ENCODE measurements around the gene SIGMAR1.

The SIGMAR1 gene

DNA sequence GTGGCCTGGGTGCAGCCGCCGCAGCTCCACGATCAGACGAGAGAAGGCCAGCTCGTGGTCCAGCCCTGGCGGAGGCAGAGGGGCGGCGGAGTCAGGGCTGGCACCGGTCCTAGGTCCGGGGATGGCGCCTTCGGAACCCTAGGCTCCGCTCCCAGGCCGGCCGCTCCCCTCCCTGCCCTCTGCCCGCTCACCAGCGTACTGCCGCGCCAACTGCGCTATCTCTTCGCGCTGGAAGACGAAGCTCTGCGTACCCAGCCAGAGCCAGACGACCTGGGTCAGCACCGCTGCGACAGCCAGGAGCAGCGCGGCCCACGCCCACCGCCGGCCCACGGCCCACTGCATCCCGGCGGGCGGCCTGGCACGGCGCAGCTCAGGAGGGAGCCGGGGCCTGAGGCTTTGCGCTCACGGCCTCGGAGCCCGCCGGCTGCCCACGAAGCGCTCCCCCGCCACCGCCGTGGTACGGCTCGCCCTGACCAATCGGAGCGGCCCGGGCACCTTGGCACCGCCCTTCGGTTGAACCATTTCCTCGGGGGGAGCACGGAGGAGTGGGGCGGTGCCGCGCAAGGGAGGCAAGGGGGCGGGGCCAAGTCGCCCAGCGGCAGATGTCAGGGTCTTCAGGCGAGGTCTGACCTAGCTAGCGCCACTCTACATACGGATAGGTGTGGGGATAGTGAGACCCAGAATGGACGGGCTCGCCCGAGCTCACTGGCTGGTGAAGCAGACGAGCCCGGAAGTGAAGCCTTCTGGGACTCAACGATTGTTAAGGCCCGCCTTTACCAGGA lies at the start of gene SIGMAR1:
Gene SIGMAR1 (minus strand): TSS at position 432 of the 782 bp plus-strand sequence. CDS start 90 bp downstream, at position 342.
- no peak for FAIRE-seq

DNA sequence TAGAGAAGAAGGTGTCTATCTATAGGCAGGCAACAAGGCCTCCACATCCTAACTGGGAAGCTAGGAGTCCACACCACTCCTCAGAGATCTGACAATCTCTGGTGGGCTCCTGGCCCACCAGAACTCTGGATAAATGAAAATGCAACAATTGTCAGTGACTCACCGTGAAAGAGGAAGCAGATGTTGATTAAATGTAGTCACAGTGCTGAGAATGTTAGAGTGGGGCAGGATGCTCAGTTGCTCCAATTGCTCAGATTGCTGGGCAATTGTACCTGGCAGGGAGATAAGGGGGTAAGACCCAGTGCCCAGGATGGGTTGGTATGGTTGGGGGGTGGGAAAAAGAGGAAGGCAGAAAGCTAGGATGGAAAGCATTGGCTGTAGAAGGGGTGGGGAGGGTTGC lies 49.1 kb upstream of the SIGMAR1 start:
- FAIRE-seq: no peak

DNA sequence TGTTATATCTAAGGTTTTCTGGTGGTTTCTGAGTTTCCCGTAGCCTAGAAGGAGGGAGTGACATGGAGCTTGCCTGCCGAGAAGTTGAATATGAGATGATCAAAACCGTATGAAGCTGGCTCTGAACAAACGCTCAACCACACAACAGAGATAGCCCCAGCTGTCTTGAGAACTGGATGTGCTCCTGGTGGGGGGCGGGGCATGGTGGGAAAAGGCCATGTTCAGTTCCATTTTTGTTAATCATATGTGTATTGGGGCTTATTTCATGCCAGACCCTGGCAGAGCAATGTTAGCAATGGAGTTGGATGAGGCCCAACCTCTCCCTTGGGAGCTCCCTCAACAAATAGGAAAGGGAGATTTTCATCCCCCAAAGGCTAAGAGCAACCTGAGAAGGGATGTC lies 48.6 kb upstream of the SIGMAR1 start:
- no peak for FAIRE-seq

DNA sequence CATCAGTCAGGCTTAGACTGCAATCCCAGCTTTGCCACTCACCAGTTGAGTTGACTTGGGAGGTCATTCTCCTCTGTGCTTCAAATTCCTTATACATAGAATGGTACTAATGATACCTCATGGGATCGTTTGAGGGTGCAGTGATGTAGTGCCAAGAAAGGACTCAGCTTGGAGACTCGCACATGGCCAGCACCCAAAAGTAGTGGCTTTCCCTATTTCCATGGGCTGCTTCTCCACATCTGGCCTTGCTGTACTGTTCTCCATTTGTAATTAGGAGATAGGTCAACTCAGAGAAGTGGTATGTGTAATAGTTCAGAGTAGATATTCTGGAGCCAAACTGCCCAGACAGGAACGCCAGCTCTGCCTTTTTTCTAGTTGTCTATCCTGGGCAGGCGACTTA lies 48.0 kb upstream of the SIGMAR1 start:
- no peak for FAIRE-seq

DNA sequence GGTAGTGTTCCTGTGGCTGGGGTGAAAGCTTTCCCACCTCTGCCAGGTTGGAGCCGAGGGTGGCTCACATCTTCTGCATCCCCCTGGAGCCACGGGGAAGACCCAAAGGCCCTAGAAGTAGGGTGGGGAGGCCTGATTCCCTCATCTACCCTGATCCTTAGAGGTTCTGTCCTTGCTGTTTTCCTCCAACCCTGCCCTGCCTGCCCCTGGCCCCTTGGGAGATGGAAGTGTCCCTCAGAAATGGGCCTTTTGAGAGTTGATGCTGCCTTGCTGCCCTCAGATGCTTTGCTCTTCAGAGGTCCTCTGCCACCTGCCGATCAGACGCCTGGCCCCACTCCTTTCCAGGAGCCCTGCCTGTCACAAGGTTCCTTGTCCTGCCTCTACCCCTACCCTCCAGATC lies 47.2 kb upstream of the SIGMAR1 start:
- FAIRE-seq: no peak

DNA sequence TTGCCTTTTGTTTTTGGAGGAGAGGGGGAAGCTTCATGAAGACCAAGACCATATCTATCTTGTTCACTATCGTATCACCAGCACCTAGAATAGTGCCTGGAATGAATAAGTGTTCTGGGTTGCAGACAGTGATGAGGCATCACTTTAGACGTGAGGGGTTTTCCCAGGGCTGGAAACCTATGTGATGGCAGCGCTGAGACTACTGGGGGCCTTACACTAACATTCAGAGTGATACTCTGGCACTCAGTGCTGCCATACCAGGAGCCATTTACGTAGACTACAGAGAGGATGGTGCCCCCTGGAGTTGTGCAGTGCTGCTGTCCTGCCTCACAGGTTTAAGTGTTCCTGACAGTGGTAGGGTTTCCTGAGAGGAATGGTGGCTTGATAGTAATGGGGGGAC lies 46.6 kb upstream of the SIGMAR1 start:
- no peak for FAIRE-seq

DNA sequence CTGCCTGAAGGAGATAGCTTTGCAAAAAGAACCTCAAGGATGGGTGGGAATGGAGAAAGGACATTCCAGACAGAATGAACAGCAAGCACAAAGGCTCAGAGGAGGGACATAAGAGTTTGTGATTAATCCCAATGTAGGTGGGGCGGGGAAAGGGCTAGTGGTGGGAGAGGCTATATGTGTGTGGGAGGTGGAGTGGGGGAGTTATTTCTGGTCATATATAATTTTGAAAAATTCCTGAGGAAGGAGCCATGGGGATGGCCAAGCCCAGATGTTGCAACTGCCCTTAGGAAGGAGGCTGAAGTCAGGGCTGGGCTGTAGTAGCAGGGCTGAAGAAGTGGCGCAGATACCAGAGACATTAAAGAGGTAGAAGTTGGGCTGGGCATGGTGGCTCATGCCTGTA lies 38.3 kb upstream of the SIGMAR1 start:
- no peak for FAIRE-seq

DNA sequence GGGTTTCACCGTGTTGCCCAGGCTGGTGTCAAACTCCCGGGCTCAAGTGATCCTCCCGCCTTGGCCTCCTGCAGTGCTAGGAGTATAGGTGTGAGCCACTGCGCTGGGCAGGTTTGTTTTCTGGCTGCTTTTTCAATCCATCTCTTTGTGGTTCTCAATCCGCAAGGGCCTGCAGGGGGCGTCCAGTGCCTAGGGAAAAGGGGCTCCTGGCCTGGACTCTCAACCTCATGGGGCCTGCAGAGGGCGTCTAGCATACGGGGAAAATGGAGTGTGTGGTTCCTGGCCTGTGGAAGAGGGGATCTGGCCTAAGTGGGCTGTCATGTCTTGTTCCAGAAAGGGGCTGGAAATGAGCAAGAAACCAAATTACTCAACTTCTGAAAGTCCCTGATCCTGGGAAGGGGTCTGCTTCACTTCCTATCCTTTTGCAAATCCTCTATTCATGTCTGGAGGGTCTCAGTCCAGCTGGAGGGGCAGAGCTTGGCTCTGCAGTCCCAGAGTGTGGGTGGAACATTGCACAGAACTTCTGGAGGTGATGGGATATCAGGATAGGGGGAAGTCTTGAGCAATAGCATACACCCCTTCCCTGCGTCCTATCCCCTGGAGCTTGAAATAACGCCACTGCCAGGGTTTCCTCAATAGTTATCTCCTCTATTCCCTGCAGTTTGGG lies 37.6 kb upstream of the SIGMAR1 start:
- no peak for FAIRE-seq

DNA sequence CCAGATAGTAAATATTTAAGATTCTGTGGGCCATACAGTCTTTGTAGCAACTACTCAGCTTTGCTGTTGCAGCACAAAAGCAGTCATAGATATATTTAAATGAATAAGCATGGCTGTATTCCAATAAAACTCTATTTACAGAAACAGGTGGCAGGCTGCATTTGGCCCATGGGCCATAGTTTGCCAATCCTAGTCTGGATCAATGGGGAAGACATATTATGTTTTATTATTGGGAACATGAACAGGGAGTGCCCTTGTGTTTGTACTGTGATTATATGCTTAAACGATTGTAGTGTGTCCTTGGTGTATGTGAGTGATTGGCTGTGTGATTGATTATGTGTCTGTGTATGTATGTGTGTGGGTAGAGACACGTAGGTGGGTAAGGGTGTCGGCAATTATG lies 36.9 kb upstream of the SIGMAR1 start:
- no peak for FAIRE-seq

DNA sequence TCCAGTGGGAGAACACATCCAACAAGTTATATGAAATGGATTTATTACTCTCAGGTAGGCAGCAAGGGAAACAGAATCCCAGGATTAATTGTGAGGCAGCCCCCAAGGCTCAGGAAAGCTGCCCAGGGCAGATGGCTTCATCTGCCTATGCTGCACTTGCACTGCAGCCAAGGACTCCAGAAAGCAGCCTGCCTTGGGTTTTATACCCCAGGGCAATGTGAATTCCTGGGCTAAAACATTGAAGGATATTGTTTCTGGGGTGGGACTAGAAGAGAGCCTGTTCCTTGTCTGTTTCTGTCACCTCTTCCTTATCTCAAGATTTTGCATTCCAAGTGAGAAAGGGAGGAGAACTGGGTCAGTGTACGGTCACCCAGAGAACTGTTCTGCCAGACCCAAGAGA lies 33.7 kb upstream of the SIGMAR1 start:
- no peak for FAIRE-seq

DNA sequence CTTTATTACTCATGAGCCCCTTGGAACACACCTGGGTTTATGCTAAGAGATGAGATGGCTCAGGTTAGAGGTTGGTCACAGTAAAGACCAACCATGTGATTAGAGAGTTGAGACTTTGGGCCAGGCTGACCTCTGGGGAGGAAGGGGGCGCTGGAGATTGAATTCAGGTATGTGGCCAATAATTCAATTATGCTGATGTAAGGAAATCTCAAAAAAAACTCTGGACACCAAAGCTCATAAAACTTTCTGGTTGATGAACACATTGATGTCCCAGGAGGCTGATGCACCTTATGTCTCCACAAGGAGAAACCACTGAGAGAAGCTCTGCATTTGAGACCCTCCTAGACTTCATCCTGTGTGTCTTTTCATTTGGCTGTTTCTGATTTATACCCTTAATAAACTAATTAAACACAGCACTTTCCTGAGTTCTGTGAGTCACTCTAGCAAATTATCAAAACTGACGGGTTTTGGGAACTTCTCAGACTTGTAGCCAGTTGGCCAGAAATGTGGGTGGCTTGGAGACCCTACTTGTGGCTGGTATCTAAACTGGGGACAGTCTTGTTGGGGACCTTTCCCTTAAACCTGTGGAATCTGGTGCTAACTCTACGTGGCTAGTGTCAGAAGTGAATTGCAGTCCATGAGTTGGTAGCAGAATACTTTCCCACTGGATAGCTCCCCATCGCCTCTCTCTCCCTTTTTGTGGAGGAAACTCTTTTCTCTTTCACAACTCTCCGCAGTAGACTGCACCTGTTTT lies 32.4 kb upstream of the SIGMAR1 start:
- FAIRE-seq: no peak

DNA sequence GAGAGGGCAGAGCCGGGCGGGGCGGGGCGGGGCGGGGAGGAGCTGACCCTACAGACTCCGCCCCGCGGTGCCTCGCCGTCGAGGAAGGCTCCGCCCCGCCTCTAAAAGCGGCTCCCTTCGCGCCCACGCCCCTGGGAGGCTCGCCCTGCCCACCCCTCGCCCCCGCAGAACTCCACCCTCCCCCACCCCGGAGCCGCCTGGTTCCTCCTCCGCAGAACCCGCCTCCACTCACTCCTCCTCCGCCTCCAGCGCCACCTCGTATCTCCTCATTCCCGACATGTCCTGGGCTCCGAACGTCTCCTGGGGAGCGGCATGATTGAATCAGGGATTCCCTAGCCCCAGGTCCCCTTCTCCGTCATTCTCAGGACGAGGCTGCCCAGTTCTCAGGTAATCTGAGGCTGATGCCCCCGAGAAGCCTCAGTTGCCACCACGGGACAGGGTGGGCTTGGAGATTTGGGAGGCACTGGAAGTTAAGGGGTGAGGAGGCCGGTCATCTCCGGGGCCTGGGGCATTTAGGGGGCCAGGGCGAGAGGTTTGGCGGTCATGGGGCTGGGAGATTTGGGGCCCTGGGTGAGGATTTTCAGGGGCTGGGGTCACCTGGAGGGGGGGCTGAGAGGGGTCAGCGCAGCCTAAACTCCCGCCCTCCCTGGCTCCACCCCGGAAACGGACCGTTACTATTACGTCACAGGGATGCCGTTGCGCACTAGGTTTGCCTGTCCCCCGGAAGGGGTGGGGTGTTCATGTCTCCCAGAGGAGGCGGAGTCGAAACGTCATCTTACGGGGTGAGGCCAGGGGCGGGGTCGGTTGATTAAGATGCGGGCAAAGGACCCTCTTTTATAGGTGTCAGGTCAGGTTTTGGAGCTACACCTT lies 28.0 kb upstream of the SIGMAR1 start:
- peak; percentile 18 for FAIRE-seq

DNA sequence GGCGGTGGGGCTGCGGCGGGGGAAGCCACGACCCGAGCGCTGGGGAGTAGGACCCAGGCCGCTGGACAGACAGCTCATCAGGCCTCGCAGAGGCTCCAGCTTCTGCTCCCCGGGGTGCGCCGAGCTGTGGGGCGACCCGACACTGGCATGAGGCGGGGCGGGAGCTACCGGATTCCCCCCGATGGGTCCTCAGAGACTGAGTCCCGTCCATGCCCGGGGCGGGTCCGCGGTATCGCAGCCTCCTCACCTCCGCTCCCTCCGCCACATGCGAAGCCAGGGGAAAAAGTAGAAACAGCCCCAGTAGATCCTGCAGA lies 27.4 kb upstream of the SIGMAR1 start:
- no peak for FAIRE-seq

DNA sequence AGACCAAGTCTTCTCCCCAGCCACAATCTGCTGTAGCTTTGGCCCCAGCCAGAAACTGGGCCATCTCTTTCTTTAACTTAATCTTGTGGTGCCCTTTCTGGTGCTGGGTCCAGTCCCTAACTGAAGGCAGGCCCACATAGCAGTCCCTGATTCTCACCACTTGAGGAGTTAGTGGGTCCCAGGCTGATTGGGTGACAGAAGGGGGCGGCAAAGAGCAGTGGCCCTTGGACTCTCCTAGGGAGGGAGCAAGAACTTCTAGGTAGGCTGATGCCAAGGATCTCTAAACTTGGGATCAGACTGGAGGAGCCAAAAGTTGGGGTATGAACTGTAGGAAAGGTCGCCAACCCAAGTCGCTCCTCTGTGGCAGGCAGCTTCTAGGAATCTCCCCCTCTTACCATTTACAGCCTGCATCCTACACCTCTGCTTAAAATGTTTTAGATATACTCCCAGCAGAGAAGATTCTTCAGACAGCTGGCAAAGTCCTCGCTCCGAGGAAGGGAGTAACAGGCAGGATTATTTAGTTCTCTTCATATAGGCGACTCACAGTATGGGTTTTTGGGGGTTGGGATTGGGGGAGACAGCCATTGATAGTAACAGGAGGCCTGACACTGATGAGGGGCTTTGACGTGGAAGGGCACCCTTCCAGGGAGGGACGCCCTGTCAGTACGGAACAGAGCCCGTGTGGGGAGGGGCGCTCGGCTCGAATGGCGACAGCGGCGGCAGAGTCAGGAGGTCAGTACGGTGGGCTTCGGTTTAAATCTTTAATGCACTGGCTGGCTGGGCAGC lies 26.9 kb upstream of the SIGMAR1 start:
- FAIRE-seq: no peak

DNA sequence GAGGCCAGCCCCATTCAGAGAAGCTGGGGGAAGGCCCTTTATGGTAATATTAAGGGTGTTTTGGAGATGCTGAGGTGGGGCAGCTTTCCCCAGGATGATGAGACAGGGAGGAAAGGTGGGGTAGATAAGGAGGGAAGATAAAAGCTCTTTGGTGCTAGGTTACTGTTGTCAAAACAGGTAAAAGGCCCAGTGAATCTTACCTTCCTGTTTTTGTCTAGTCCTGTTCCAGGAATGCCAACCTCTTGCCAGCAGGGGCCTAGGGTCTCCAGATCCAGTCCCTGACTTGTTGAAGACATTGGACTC lies 25.7 kb upstream of the SIGMAR1 start:
- FAIRE-seq: no peak

DNA sequence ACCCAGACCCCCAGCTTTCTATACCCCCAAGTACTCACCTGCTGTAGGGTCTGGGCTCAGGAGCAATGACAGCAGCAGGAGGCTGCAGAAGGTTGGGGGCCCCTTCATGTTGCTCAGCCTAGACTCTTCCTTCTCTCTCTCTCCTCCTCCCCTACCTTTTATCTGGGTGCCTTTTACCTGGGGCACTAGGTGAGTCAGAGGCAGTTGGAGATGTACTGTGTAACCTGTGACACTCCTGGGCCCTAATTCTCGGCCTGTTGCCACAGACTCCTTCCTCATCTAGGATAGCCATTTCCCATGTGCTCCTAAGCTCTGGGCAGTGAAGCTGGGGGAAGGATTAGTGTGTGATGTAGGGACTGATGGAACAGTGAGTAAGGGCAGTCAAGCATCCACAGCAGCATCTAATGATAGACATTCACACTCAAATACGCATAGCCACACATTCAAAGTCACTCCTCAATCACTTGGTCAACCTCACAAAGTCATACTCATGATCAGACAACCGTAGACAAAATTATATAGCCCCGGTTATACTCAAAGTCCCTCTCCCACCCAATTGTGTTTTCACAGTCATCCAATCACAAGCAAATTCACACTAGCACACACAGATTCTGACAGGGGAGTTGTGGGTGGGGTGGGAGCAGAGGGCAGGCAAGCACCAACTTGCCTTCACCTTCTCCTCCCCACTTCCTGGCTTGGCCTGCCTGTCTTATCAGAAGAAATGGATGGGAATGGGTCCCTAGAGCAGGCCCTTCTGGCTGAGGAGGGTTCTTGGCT lies 25.1 kb upstream of the SIGMAR1 start, which contains the start of gene CCL27:
Gene CCL27 (minus strand): TSS at position 132 of the 777 bp plus-strand sequence. CDS start 24 bp downstream, at position 108.
- FAIRE-seq: no peak

DNA sequence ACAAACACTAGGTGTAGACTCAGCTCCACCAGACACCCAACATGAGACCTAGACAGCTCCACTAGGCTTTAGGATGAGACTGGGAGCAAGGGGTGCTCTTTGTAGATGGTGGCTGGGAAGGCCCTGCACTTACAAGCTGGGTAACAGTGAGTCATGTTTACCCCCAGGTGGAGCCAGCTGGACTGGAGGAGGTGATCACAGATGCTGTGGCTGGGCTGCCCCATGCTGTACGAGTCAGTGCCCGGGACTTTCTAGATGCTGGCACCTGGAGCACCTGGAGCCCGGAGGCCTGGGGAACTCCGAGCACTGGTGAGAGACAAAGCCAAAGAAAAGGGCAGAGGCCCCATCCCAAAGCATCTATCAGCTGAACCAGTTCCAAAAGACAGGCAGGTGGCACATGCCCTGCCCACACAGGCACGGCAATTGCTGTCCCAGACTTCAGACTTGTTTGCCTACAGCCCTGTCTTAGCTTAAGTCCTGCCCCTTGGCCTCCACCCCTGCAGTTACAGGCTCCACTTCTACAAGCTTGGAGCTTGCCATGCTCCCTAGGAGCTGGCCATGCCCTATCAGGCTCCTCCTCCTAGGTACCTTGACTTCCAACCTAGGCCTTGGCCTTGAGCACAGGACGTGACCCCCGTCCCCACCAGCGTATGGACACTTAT lies 22.1 kb upstream of the SIGMAR1 start:
- FAIRE-seq: no peak

DNA sequence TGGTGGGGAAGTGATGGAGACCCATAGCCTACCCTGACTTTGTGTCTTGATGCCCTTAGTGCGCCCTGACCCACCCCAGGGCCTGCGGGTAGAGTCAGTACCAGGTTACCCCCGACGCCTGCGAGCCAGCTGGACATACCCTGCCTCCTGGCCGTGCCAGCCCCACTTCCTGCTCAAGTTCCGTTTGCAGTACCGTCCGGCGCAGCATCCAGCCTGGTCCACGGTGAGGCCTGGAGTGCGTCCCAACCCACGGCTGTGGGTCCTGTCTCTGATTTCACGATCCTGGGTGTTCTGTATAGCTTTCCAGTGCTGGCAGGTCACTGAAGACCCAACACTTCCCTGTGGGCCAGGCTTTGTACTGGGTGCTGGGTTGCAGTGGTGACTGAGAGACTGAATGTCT lies 20.9 kb upstream of the SIGMAR1 start:
- FAIRE-seq: no peak

DNA sequence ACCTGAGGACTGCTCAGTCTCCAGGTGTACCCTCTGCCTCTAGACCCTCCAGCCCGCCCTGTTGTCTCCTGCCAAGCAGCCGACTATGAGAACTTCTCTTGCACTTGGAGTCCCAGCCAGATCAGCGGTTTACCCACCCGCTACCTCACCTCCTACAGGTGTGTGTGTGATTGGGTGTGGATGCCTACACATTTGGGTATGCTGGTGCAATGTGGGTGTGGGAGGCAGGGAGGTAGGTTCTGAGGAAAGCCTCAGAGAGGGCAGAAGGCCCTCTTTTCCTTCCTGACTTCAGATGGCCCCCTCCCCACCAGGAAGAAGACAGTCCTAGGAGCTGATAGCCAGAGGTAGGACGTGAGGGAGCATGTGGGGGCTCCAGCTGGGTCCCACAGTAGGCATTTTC lies 19.4 kb upstream of the SIGMAR1 start:
- FAIRE-seq: no peak

DNA sequence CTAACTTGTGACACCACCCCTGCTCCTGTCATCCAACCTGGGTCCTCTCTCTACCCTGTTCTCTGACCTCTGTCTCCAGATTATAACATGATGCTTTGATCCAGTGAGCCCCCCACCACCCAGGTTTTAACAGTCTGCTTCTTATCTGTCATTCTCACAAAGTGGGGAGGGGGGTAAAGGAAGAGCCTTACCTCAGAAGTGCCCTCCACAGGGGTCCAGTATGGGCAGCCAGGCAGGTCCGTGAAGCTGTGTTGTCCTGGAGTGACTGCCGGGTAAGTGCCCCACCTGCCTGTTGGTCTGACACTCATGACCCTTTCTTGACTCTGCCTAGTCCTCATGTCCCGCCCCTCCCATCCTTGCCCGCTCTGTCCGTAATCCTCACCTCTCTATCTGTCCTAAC lies 17.8 kb upstream of the SIGMAR1 start:
- no peak for FAIRE-seq

All from endometrium (tissue), 2 donors.